Progenitor cell of endocrine pancreas (in vitro differentiated cells): ENCODE results near the gene C11orf86. TPM values are rescaled to one million over a fixed set of nuclear protein-coding genes. Genes with fewer than 3 reads are reported as not detected.

ENCODE experiments used
- DNase-seq: peaks from one replicate; pipeline ENCODE4 v3.0.0; 2021; ENCODE audit warnings: low spot score; ENCODE audit not compliant: unreplicated experiment
- H3K27ac Mint-ChIP-seq: 2 replicates; pipeline ENCODE4 v1.8.0; 2021; ENCODE audit warnings: mild to moderate bottlenecking, moderate library complexity, mixed read lengths
- H3K27me3 Mint-ChIP-seq: 2 replicates; pipeline ENCODE4 v1.8.0; 2021; ENCODE audit warnings: mixed read lengths
- H3K36me3 Mint-ChIP-seq: 2 replicates; pipeline ENCODE4 v1.8.0; 2022; ENCODE audit warnings: mixed read lengths; ENCODE audit not compliant: insufficient read depth
- H3K4me1 Mint-ChIP-seq: 2 replicates; pipeline ENCODE4 v1.8.0; 2021; ENCODE audit warnings: low read depth, mixed read lengths
- H3K4me3 Mint-ChIP-seq: 2 replicates; pipeline ENCODE4 v1.8.0; 2021; ENCODE audit warnings: low read depth, mild to moderate bottlenecking, moderate library complexity, mixed read lengths
- H3K9me3 Mint-ChIP-seq: 2 replicates; pipeline ENCODE4 v1.8.0; 2021; ENCODE audit warnings: low read depth, mixed read lengths
- CTCF ChIP-seq: fragments of 200-600 bp; sonication (generic); IDR thresholded peaks from one replicate; pipeline ENCODE4 v1.5.0; 2021; ENCODE audit warnings: antibody characterized with exemption, mild to moderate bottlenecking; ENCODE audit not compliant: unreplicated experiment
- total RNA-seq: library from RNA; stranded (reverse); gene quantifications from 2 replicates; pipeline ENCODE4 v1.2.1, GENCODE V29; 2021

Gene C11orf86
- total RNA-seq, 1 donor from 2014 or later: not detected

GRCh38 chr11:66951927-66952337, 23.2 kb upstream of the C11orf86 start:
- no peak for TF ChIP-seq CTCF
- H3K36me3 Mint-ChIP-seq: peaks cover 3% of the 10 kb centered on the region
- no peaks in the 10 kb centered on the region for H3K27me3 Mint-ChIP-seq
- H3K4me3 Mint-ChIP-seq: no peak overlapping the region
- peaks cover 5% of the 10 kb centered on the region for H3K4me1 Mint-ChIP-seq
- H3K9me3 Mint-ChIP-seq: no peaks in the 10 kb centered on the region
- no peak overlapping the region for H3K27ac Mint-ChIP-seq
- no peak for DNase-seq

- no peak for DNase-seq
- Mint-ChIP-seq H3K4me3 (no peak overlapping the region), H3K9me3 (no peaks in the 10 kb centered on the region), H3K36me3 (peaks cover 3% of the 10 kb centered on the region), H3K4me1 (peaks cover 5% of the 10 kb centered on the region), H3K27me3 (no peaks in the 10 kb centered on the region), H3K27ac (no peak overlapping the region)
- no peak for TF ChIP-seq CTCF
These were observed 21.8 kb upstream of the C11orf86 start for GRCh38 chr11:66953081-66953833.

GRCh38 chr11:66956689-66957290, 18.3 kb upstream of the C11orf86 start:
- Mint-ChIP-seq H3K27me3 (peaks cover 16% of the 10 kb centered on the region), H3K27ac (peak overlapping the region; percentile 53), H3K36me3 (peaks cover 4% of the 10 kb centered on the region), H3K9me3 (peaks cover 5% of the 10 kb centered on the region), H3K4me3 (peak overlapping the region; percentile 74), H3K4me1 (peaks cover 5% of the 10 kb centered on the region)
- DNase-seq: no peak
- TF ChIP-seq CTCF: peak; percentile 27

GRCh38 chr11:66957971-66958231, 17.2 kb upstream of the C11orf86 start:
- peaks cover 4% of the 10 kb centered on the region for H3K36me3 Mint-ChIP-seq
- H3K27ac Mint-ChIP-seq: peak overlapping the region; percentile 87
- H3K9me3 Mint-ChIP-seq: peaks cover 5% of the 10 kb centered on the region
- DNase-seq: no peak
- TF ChIP-seq CTCF: no peak
- H3K4me3 Mint-ChIP-seq: peak overlapping the region; percentile 77
- H3K27me3 Mint-ChIP-seq: peaks cover 16% of the 10 kb centered on the region
- H3K4me1 Mint-ChIP-seq: peaks cover 5% of the 10 kb centered on the region

GRCh38 chr11:66958232-66958955, 16.7 kb upstream of the C11orf86 start, which contains the start of gene PC:
Gene PC (minus strand): TSS chr11:66958383. CDS start chr11:66872159, 86,224 bp downstream.
- Mint-ChIP-seq H3K27ac (peak within 1 kb of the TSS; percentile 87), H3K4me1 (peaks cover 5% of the 10 kb centered on the region), H3K9me3 (peaks cover 5% of the 10 kb centered on the region), H3K4me3 (peak within 1 kb of the TSS; percentile 77), H3K27me3 (peaks cover 16% of the 10 kb centered on the region), H3K36me3 (peaks cover 4% of the 10 kb centered on the region)
- DNase-seq: peak; percentile 98
- no peak for TF ChIP-seq CTCF
